HG03064 (cell line): ENCODE data around the gene CYBB.

ENCODE experiments used
- ATAC-seq: cut with Tn5 transposase; IDR thresholded peaks from one replicate; pipeline ENCODE4 v1.9.1; 2021; ENCODE audit warnings: low read depth; ENCODE audit not compliant: unreplicated experiment

Gene CYBB

GRCh38 chrX:37783305-37783704 lies 3.4 kb downstream of the CYBB start:
- no peak for ATAC-seq

GRCh38 chrX:37785569-37785968 lies 5.7 kb downstream of the CYBB start:
- no peak for ATAC-seq

- peak; percentile 82 for ATAC-seq
These were observed 7.0 kb downstream of the CYBB start for GRCh38 chrX:37786624-37787422.

GRCh38 chrX:37787423-37787869 lies 7.6 kb downstream of the CYBB start:
- ATAC-seq = peak; percentile 52

- peak; percentile 8 for ATAC-seq
These were observed 16.5 kb downstream of the CYBB start for GRCh38 chrX:37796310-37796709.

GRCh38 chrX:37796805-37797204 lies 16.9 kb downstream of the CYBB start:
- peak; percentile 66 for ATAC-seq

GRCh38 chrX:37799936-37800335 lies 20.1 kb downstream of the CYBB start:
- ATAC-seq = no peak

GRCh38 chrX:37800717-37801116 lies 20.9 kb downstream of the CYBB start:
- no peak for ATAC-seq

GRCh38 chrX:37802028-37802427 lies 22.2 kb downstream of the CYBB start:
- no peak for ATAC-seq

- ATAC-seq = no peak
These were observed 23.2 kb downstream of the CYBB start for GRCh38 chrX:37803057-37803456.

GRCh38 chrX:37809970-37810369 lies 30.1 kb downstream of the CYBB start:
- no peak for ATAC-seq

- no peak for ATAC-seq
These were observed 32.3 kb downstream of the CYBB start for GRCh38 chrX:37812110-37812509.

GRCh38 chrX:37813570-37813969 lies 33.7 kb downstream of the CYBB start:
- no peak for ATAC-seq

- no peak for ATAC-seq
These were observed 35.5 kb downstream of the CYBB start for GRCh38 chrX:37815366-37815765.

GRCh38 chrX:37816766-37817165 lies 36.9 kb downstream of the CYBB start:
- no peak for ATAC-seq

- ATAC-seq = no peak
These were observed 37.3 kb downstream of the CYBB start for GRCh38 chrX:37817176-37817575.

GRCh38 chrX:37817579-37817978 lies 37.7 kb downstream of the CYBB start:
- no peak for ATAC-seq

GRCh38 chrX:37818031-37818430 lies 38.2 kb downstream of the CYBB start:
- ATAC-seq = peak; percentile 50

GRCh38 chrX:37820646-37821045 lies 40.8 kb downstream of the CYBB start:
- ATAC-seq = no peak

GRCh38 chrX:37824491-37825214 lies 44.8 kb downstream of the CYBB start:
- ATAC-seq = no peak

- ATAC-seq = peak; percentile 60
These were observed 45.5 kb downstream of the CYBB start for GRCh38 chrX:37825215-37825842.
